ENCODE results near the gene TJAP1.

TJAP1 gene

DNA sequence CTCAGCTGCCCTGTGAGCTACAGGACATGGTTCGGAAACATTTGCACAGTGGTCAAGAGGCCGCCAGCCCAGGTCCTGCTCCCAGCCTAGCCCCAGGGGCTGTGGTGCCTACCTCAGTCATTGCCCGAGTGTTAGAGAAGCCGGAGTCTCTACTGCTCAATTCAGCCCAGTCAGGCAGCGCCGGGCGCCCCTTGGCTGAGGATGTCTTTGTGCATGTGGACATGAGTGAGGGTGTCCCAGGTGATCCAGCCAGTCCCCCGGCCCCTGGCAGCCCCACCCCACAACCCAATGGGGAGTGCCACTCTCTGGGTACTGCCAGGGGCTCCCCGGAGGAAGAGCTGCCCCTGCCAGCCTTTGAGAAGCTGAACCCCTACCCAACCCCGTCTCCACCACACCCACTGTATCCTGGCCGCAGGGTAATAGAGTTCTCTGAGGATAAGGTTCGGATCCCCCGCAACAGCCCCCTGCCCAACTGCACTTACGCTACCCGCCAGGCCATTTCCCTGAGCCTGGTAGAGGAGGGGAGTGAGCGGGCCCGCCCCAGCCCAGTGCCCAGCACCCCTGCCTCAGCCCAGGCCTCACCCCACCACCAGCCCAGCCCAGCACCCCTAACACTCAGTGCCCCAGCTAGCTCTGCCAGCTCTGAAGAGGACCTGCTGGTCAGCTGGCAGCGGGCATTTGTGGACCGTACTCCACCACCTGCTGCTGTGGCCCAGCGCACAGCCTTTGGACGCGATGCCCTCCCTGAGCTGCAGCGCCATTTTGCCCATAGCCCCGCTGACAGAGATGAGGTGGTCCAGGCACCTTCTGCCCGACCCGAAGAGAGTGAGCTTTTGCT is 27.6 kb downstream of the TJAP1 start:
- DNase-seq (ENCODE audit: low read depth in 2 of 2), result no peak

DNA sequence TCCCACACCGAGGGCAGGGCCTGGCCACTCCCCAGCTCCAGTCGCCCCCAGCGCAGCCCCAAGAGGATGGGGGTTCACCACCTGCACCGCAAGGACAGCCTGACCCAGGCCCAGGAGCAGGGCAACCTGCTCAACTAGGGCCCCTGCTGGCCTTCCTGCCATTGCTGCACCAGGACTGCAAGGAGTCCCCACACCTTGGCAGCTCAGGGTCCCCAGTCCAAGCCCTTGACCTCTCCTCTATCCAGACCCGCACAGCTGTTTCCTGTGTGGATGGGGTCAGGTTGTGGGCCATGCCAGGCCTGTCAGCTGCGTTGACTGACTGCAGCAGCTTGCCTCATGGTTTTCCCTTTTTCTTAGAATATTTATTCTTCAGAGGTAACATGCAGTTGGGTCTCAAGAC is 28.3 kb downstream of the TJAP1 start:
- DNase-seq (ENCODE audit: low read depth in 2 of 2), result no peak

- DNase-seq (ENCODE audit: low read depth in 2 of 2), result no peak
Observed at GRCh38 chr6:43506171-43506570, 28.8 kb downstream of the TJAP1 start.

DNA sequence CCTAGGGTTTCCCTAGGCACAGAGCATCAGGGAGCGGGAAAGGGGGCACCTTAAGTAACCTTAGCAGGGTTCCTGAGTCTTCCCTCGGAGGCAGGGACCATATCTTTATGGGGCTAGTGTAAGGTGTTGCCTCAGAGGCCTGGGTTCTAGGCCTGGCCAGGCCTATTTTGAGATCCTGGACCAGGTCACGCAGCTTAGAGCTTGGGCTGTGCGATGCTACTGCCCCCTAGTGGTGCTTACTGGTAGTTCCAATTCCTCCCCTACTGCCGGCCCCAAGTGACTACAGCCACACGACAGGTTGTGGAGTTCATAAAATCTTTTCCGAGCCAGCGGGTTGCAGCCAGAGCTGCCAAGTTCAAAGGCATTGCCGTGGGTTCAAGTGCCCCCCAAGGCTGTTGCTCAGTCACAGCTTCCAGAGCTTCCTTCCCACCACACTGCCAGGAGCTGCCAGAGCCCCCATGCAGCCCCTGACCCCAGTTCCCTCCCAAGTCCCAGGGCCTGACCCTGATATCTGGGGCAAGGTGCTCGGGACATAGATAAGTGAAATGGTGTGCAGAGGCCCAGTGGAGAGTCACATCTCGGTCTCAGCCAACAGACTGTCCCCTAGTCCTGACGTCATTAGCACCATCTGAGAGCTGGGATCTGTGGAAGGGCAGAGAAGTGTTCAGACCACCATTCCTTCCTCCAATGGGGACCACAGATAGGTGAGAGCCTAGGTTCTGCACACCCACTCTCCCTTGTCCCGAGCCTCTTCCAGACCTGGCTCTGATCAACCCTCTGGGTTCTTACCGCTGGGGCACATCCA is 29.5 kb downstream of the TJAP1 start:
- peak; percentile 53 to 55 for DNase-seq (ENCODE audit: low read depth in 2 of 2)

DNA sequence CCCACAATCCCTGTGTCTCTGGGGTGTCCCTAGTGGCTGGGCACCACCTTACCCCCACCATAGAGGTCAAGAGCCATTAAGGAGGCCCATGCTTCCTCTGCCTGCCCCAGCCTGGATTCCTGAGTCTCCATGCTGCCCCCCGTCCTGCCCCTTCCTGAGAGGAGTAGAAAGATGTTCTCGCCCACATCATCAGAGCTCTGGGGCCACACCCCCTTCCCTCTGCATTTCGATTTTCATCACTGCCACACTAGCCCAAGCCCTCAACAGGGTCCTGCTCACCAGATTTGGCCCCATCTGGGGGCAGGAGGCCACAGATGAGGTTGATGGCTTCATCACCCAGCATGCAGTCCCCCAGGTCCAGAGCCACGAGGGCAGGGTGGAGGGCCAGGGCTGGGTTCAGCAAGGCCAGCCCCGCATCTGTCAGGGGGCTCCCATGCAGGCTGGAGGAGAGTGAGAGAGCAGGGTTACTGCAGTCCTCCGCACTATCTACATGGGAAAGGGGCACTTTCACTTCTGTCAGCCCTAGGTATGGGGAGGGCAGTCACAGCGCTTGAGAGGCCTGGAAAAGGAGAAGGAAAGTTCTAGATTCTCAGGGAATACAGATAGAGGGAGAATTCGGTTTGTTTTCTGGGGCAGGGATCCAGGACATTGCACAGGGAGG is 31.2 kb downstream of the TJAP1 start:
- no peak for DNase-seq (ENCODE audit: low read depth in 2 of 2)

- no peak for DNase-seq (ENCODE audit: low read depth in 2 of 2)
Observed at GRCh38 chr6:43509142-43509983, 32.0 kb downstream of the TJAP1 start.

DNA sequence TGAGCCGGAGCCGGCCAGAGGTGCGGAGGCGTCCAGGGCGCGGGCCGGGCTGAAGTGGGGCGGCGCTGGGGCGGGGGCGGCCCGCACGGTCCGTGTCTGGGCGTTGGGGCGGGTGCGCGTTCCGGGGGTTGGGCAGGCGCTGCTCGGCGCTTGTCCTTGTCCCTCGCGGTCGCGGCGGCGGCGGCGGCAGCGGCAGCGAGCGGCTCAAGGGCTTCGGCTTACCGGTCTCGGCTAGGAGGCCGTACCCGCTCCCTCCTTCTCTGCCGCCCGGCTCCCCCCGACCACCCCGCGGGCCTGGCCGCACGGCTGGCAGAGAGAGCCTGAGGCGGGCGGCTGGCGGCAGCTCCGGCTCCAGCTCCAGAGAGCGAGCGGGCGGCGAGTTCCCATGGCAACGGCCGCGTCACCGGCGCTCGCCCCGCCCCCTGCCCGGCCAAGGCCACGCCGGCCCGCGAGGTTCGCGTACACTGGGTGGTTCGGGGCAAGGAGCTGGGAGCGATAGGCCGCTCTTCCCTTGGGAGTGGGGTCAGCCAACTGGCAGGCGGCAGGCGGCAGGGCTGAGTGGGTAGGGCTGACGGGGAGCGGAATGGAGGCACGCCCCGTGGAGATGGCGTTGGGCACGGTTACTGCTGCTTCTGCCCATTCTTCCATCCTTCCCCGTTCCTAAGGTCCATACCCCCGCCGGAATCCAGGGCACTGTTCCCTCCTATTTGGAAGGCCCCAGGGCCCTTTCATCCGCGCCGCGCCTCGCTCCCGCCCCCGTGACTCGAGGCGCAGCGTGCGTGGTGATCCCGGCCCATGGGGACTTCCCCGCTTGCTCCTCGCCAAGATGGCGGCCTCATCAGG is 32.8 kb downstream of the TJAP1 start, which contains the start of gene LRRC73:
LRRC73 (minus strand) TSS at position 363 of the 843 bp plus-strand sequence. CDS start 561 bp downstream, outside the sequence.
- peak; percentile 18 to 75 for DNase-seq (ENCODE audit: low read depth in 2 of 2)

DNA sequence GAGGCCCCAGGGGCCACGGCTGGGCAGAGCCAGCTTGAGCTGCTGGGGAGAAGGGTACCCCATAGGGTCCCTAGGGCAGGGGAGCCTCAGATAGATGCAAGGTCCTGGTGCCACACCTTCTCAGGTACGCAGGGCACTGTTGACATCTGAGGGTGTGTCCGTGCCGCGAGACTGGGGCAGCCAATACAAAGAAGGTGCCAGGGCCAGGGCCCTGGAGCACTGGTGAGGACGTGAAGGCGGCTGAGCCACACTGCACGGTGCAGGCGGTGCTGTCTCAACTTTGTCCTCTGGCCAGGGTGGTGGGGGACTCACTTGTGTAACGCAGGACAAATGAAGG is 33.4 kb downstream of the TJAP1 start:
- no peak for DNase-seq (ENCODE audit: low read depth in 2 of 2)

DNA sequence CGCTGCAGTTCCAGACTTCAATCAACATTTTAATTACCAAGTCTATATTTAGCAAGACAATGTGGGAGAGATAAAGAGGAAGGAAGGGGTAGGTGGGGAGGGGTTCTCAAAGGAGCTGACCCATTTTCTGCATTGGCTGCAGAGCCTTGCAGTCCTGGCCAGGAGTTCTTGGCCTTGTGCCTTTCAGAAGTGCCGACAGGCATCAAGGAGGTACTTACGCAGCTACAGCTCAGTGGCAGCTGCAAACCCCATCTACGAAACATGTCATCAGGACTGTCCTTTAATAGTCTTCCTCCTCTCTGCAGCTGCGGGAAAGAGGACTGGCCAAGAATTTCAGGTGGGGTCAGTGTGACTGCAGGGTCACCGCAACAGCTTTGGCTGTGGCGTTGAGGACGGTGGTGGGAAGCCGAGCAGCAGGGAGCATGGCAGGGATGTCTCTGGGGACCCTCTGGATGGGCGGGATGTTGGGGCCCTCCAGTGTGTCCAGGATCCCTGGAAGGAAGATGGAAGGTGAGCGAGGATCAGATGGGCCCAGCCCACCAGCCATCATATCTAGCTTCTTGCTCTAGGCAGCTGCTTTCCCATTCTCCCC is 34.5 kb downstream of the TJAP1 start:
- no peak for DNase-seq (ENCODE audit: low read depth in 2 of 2)

DNA sequence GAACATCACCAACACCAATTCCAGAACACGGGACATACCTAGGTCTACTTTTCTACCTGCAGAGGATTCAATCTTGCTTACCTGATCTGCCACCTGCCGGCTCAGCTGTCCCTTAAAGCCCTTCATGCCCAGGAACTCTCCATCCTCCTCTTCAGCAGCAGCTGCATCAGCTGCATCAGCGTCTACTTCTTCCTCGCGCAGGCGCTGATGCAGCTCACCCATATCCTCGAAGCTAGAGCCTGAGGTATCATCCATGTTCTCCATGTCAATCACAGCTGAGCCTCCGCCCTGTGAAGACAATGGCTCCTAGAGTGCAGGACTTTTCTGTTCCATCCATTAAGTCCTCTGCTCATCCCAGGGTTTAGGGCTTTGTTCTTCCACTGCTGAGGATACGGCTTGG is 38.4 kb downstream of the TJAP1 start:
- DNase-seq (ENCODE audit: low read depth in 2 of 2), result no peak

- DNase-seq (ENCODE audit: low read depth in 2 of 2), result no peak
Observed at GRCh38 chr6:43516367-43516696, 39.0 kb downstream of the TJAP1 start.

DNA sequence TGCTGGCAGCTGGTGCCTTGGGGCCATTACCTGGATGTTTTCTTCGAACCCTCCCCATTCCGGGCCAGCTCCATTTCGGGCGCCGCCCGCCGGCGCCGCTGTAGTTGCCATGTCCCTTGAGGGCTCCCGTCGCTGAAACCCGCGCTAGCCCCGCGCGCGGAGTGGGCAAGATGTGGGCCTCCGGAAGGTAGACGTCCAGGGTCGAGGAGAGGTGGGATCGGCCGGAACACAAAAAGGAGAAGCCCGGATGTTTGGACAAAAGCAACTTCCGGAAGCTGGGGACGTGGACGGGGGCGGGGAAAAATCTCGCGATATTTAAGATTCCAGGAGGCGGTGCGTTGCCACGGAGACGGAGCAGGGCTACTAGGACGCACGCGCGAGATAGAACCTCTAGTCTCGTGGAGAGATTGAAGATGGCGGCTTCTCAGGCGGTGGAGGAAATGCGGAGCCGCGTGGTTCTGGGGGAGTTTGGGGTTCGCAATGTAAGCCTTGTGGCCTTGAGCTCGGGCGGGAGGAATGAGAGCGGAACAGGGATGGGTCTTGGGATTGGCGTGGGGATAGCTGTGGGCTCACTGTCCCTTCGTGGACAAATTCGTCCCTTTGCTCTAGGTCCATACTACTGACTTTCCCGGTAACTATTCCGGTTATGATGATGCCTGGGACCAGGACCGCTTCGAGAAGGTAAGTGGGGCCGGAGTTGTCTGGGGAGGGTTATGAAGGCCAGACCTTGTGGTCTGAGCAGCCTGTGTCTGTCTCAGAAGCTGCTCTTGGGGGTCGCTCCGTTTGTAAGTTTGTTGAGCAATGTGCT is 39.5 kb downstream of the TJAP1 start, which contains the start of the genes POLR1C and YIPF3:
POLR1C (plus strand) TSS at position 393 of the 808 bp plus-strand sequence; CDS start at position 414, 21 bp downstream.
YIPF3 (minus strand) TSS at position 230 of the 808 bp plus-strand sequence; CDS start at position 111, 119 bp downstream.
- DNase-seq (ENCODE audit: low read depth in 2 of 2), result peak; percentile 92 to 96

- no peak for DNase-seq (ENCODE audit: low read depth in 2 of 2)
Observed at GRCh38 chr6:43517505-43518357, 40.4 kb downstream of the TJAP1 start.

DNA sequence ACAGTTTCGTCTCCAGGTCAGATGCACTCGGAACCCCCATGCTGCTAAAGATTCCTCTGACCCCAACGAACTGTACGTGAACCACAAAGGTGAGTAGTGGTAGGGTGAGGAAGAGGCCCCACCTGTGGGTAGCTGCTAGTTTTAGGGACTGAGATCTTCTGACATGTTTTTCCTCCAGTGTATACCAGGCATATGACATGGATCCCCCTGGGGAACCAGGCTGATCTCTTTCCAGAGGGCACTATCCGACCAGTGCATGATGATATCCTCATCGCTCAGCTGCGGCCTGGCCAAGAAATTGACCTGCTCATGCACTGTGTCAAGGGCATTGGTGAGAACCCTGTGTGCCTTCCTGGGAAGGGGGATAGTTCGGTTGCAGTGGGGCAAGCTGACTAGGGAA is 42.7 kb downstream of the TJAP1 start:
- DNase-seq (ENCODE audit: low read depth in 2 of 2), result no peak

DNA sequence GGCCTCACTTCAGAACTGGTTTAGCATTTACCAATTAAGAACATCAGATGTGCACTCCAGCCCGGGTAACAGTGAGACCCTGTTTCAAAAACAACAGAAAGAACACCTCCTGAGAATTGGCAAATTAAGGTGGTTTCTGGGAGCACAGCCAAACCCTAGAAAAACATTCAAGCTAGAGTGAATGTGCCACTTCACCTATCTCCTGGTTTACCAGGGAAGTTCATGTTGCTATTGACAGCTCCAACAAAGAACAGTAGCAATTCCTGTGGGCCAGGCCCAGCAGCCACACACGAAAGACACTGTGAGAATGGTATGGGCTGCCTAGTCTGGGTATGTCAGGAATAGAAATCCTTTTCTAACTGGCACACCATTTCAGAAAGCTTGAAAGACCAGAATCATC is 44.5 kb downstream of the TJAP1 start:
- no peak for DNase-seq (ENCODE audit: low read depth in 2 of 2)

GRCh38 chr6:43522547-43523261 is 45.3 kb downstream of the TJAP1 start:
- no peak for DNase-seq (ENCODE audit: low read depth in 2 of 2)

GRCh38 chr6:43523284-43523683 is 45.9 kb downstream of the TJAP1 start:
- DNase-seq (ENCODE audit: low read depth in 2 of 2), result no peak
